Endodermal cell (in vitro differentiated cells): Measurements from ENCODE around the gene IFI27L1. TPM values are rescaled to one million over a fixed set of nuclear protein-coding genes. Genes with fewer than 3 reads are reported as not detected.
A peak's percentile ranks its signal among the peaks of the same experiment; 100 is the strongest.

Source experiments
- DNase-seq: peaks from one replicate; pipeline ENCODE4 v3.0.0-alpha.2; 2017
- H3K27ac ChIP-seq: 2 replicates; pipeline ENCODE4 v1.5.1; 2013; ENCODE audit warnings: mild to moderate bottlenecking, low read depth, low read length, moderate library complexity
- H3K27me3 ChIP-seq: 2 replicates; pipeline ENCODE4 v1.6.1; 2013; ENCODE audit warnings: mild to moderate bottlenecking, low read length, moderate library complexity; ENCODE audit not compliant: insufficient read depth, control insufficient read depth, poor library complexity, severe bottlenecking
- H3K36me3 ChIP-seq: 2 replicates; pipeline ENCODE4 v1.7.0; 2013; ENCODE audit warnings: mild to moderate bottlenecking, low read length, moderate library complexity; ENCODE audit not compliant: control insufficient read depth, insufficient read depth
- H3K4me1 ChIP-seq: one replicate; pipeline ENCODE4 v1.7.0; 2013; ENCODE audit warnings: low read length; ENCODE audit not compliant: control insufficient read depth, insufficient read depth
- H3K4me3 ChIP-seq: 2 replicates; pipeline ENCODE4 v1.5.1; 2013; ENCODE audit warnings: mild to moderate bottlenecking, low read length, moderate library complexity
- H3K9ac ChIP-seq: 2 replicates; pipeline ENCODE4 v1.6.1; 2013; ENCODE audit warnings: mild to moderate bottlenecking, low read length, moderate library complexity; ENCODE audit not compliant: poor library complexity, severe bottlenecking; ENCODE audit errors: extremely low read depth
- H3K9me3 ChIP-seq: 2 replicates; pipeline ENCODE4 v1.6.1; 2013; ENCODE audit warnings: mild to moderate bottlenecking, low read length, moderate library complexity; ENCODE audit not compliant: control insufficient read depth
- H3K27ac Mint-ChIP-seq: 2 replicates; pipeline ENCODE4 v1.8.0; 2020; ENCODE audit warnings: mixed read lengths
- H3K27me3 Mint-ChIP-seq: 2 replicates; pipeline ENCODE4 v1.8.0; 2021; ENCODE audit warnings: mild to moderate bottlenecking, mixed read lengths; ENCODE audit not compliant: insufficient read depth
- H3K36me3 Mint-ChIP-seq: 2 replicates; pipeline ENCODE4 v1.8.0; 2020; ENCODE audit warnings: low read depth, mixed read lengths
- H3K4me1 Mint-ChIP-seq: 2 replicates; pipeline ENCODE4 v1.8.0; 2020; ENCODE audit warnings: mixed read lengths
- H3K4me3 Mint-ChIP-seq: 2 replicates; pipeline ENCODE4 v1.8.0; 2020; ENCODE audit warnings: mild to moderate bottlenecking, moderate library complexity, mixed read lengths
- H3K9me3 Mint-ChIP-seq: 2 replicates; pipeline ENCODE4 v1.8.0; 2020; ENCODE audit warnings: mild to moderate bottlenecking, mixed read lengths
- CTCF ChIP-seq: fragments of 200-600 bp; sonication (generic); conservative IDR thresholded peaks from 2 replicates; pipeline ENCODE4 v1.5.0; 2021; ENCODE audit warnings: antibody characterized with exemption, mild to moderate bottlenecking
- WGBS, 2 experiments: methylation state at CpG; one replicate each; pipeline versions ENCODE4 v1.1.5 to v1.1.7; 2013; ENCODE audit warnings: missing lambda C conversion rate in 2 of 2, mixed read lengths in 1 of 2; ENCODE audit not compliant: insufficient coverage in 1 of 2, insufficient read length in 1 of 2; 5-methylcytosine and 5-hydroxymethylcytosine counted together
- total RNA-seq, 2 donors: library from RNA; stranded (reverse); fragmentation: NEBNext Ultra II Directional in 1 of 2; extraction: Animal tissue kit (Norgen Biotek cat#: 25700) in 1 of 2; gene quantifications; 2 replicates in 1 of 2; 3 replicates in 1 of 2; pipeline ENCODE4 v1.2.1, GENCODE V29; 2021

Gene IFI27L1
- total RNA-seq, 2 donors from 2014 or later: 40.0 to 47.2 TPM

- Mint-ChIP-seq H3K36me3 (no peaks in the 10 kb centered on the region), H3K9me3 (no peaks in the 10 kb centered on the region), H3K27ac (no peak overlapping the region), H3K27me3 (peaks cover 12% of the 10 kb centered on the region), H3K4me3 (no peak overlapping the region), H3K4me1 (peaks cover 5% of the 10 kb centered on the region)
- Histone ChIP-seq H3K36me3 (no peaks in the 10 kb centered on the region), H3K27me3 (no peaks in the 10 kb centered on the region), H3K4me1 (no peaks in the 10 kb centered on the region), H3K4me3 (no peak overlapping the region), H3K9me3 (no peaks in the 10 kb centered on the region), H3K9ac (no peak overlapping the region), H3K27ac (no peak overlapping the region)
- 89% methylated on average over 4 to 5 of the region's 5 CpGs for WGBS, 2 experiments
- TF ChIP-seq CTCF: no peak
- no peak for DNase-seq
Measured at GRCh38 chr14:94126800-94127199, 45.7 kb downstream of the IFI27L1 start.

- Mint-ChIP-seq H3K4me1 (peaks cover 5% of the 10 kb centered on the region), H3K27ac (no peak overlapping the region), H3K4me3 (no peak overlapping the region), H3K9me3 (no peaks in the 10 kb centered on the region), H3K36me3 (no peaks in the 10 kb centered on the region), H3K27me3 (peaks cover 9% of the 10 kb centered on the region)
- no peaks in the 10 kb centered on the region for H3K9me3 ChIP-seq
- no peak for TF ChIP-seq CTCF
- H3K27me3 ChIP-seq: no peaks in the 10 kb centered on the region
- WGBS, 2 experiments: 90 to 95% methylated on average over 3 to 6 of the region's 6 CpGs
- H3K4me3 ChIP-seq: no peak overlapping the region
- H3K27ac ChIP-seq: no peak overlapping the region
- peak; percentile 30 for DNase-seq
- no peak overlapping the region for H3K9ac ChIP-seq
- H3K36me3 ChIP-seq: no peaks in the 10 kb centered on the region
- no peaks in the 10 kb centered on the region for H3K4me1 ChIP-seq
Measured at GRCh38 chr14:94127330-94127729, 46.2 kb downstream of the IFI27L1 start.

- Histone ChIP-seq H3K36me3 (no peaks in the 10 kb centered on the region), H3K9ac (no peak overlapping the region), H3K4me1 (no peaks in the 10 kb centered on the region), H3K27ac (no peak overlapping the region), H3K9me3 (no peaks in the 10 kb centered on the region), H3K27me3 (no peaks in the 10 kb centered on the region), H3K4me3 (peak overlapping the region; percentile 88)
- no peaks in the 10 kb centered on the region for H3K9me3 Mint-ChIP-seq
- no peak for TF ChIP-seq CTCF
- no peak overlapping the region for H3K27ac Mint-ChIP-seq
- peak overlapping the region; percentile 64 for H3K4me3 Mint-ChIP-seq
- DNase-seq: peak; percentile 20
- no peaks in the 10 kb centered on the region for H3K36me3 Mint-ChIP-seq
- WGBS, 2 experiments: 81 to 90% methylated on average over 13 to 14 of the region's 14 CpGs
- H3K27me3 Mint-ChIP-seq: peaks cover 6% of the 10 kb centered on the region
- H3K4me1 Mint-ChIP-seq: peaks cover 5% of the 10 kb centered on the region
Measured at GRCh38 chr14:94128216-94128839, 47.2 kb downstream of the IFI27L1 start.
